ENCODE measurements around the gene LY86. TPM values are rescaled to one million over a fixed set of nuclear protein-coding genes. Genes with fewer than 3 reads are reported as not detected.

LY86 gene
- total and polyA plus RNA-seq, 2 of the 13 experiments (the other 11 are each of a cell fraction or from before 2014, with no cell fraction given), result not detected

DNA sequence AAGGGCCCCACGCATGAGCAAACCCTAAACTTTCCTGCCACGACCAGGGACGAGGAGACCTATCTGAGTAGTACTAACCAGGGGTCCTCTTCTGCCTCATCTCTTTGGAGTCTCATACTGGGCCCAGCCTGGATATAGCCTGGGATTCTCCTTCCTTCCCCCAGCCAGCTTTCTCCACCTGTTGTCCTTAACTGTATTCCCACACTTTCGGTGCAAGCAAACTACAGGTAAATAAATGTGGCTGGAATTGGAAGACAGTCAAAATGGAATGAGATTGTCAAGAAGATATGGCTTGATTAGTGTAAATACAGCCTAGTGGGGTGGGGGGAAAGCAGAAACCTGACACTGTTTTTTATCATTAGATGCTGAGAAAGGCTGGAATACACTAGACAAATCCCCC, 23.5 kb upstream of the LY86 start:
- Histone ChIP-seq H3K36me3 (replicated peaks in 1 of 2; ENCODE audit: control insufficient read depth in 1 of 2, insufficient read depth in 2 of 2, low read length in 2 of 2) (no peaks in the 10 kb centered on the region), H3K27me3 (ENCODE audit: control insufficient read depth in 1 of 2, insufficient read depth in 2 of 2, low read length in 2 of 2) (peaks cover 0 to 13% of the 10 kb centered on the region in 2 experiments; a peak in 3 of 5 replicates), H3K27ac (ENCODE audit: extremely low read length, insufficient read depth, low read length) (no peak overlapping the region), H3K4me1 (ENCODE audit: insufficient read depth, low read length) (no peaks in the 10 kb centered on the region), H3K9me3 (ENCODE audit: low read length) (no peaks in the 10 kb centered on the region), H3K4me3 (replicated peaks in 1 of 3; ENCODE audit: insufficient read depth in 1 of 3, low read depth in 2 of 3, low read length in 3 of 3) (no peak overlapping the region), H3K4me2 (ENCODE audit: low read depth, low read length) (no peak overlapping the region), H2AFZ (ENCODE audit: low read length) (no peak overlapping the region), H4K20me1 (ENCODE audit: insufficient read depth, low read length) (no peaks in the 10 kb centered on the region), H3K9ac (ENCODE audit: insufficient read depth, low read depth, low read length) (no peak overlapping the region), H3K79me2 (ENCODE audit: insufficient read depth, low read length) (no peaks in the 10 kb centered on the region)
- ATAC-seq, result no peak
- TF ChIP-seq KAT7 (CRISPR knock-in tag; IDR thresholded peaks at IDR 0.05; ENCODE audit: borderline replicate concordance) (no peak), ZNF230 (CRISPR knock-in tag; IDR thresholded peaks at IDR 0.05) (no peak), ZNF816 (CRISPR knock-in tag; IDR thresholded peaks at IDR 0.05; ENCODE audit: borderline replicate concordance) (no peak), BRF2 (CRISPR knock-in tag; IDR thresholded peaks at IDR 0.05) (no peak), SPEN (CRISPR knock-in tag; IDR thresholded peaks at IDR 0.05; ENCODE audit: low read depth) (no peak), FOXA3 (CRISPR knock-in tag; IDR thresholded peaks at IDR 0.05) (no peak), THAP11 (CRISPR knock-in tag; IDR thresholded peaks at IDR 0.05) (no peak), ZNF136 (CRISPR knock-in tag; IDR thresholded peaks at IDR 0.05; ENCODE audit: low read depth) (no peak), ZNF33B (CRISPR knock-in tag; IDR thresholded peaks at IDR 0.05) (no peak), ZNF574 (CRISPR knock-in tag; IDR thresholded peaks at IDR 0.05) (no peak), NFE2 (CRISPR knock-in tag; IDR thresholded peaks at IDR 0.05) (no peak)
- TF ChIP-seq, protein P1, sequence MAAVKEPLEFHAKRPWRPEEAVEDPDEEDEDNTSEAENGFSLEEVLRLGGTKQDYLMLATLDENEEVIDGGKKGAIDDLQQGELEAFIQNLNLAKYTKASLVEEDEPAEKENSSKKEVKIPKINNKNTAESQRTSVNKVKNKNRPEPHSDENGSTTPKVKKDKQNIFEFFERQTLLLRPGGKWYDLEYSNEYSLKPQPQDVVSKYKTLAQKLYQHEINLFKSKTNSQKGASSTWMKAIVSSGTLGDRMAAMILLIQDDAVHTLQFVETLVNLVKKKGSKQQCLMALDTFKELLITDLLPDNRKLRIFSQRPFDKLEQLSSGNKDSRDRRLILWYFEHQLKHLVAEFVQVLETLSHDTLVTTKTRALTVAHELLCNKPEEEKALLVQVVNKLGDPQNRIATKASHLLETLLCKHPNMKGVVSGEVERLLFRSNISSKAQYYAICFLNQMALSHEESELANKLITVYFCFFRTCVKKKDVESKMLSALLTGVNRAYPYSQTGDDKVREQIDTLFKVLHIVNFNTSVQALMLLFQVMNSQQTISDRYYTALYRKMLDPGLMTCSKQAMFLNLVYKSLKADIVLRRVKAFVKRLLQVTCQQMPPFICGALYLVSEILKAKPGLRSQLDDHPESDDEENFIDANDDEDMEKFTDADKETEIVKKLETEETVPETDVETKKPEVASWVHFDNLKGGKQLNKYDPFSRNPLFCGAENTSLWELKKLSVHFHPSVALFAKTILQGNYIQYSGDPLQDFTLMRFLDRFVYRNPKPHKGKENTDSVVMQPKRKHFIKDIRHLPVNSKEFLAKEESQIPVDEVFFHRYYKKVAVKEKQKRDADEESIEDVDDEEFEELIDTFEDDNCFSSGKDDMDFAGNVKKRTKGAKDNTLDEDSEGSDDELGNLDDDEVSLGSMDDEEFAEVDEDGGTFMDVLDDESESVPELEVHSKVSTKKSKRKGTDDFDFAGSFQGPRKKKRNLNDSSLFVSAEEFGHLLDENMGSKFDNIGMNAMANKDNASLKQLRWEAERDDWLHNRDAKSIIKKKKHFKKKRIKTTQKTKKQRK (IDR thresholded peaks at IDR 0.05; ENCODE audit: low read length), result no peak
- ChIA-PET POLR2A (no interaction called here), CTCF (ENCODE audit: low intra/inter-chr PET ratio, low total read pairs) (no interaction called here)
- in situ Hi-C loops (cut with HindIII; ENCODE audit: extremely low pct_ligation_motif_present, low pct_unique_long_range_greater_than_20kb), result no loop called here
- no peak for DNase-seq (ENCODE audit: low spot score)
- BruUV-seq (replicated peaks), result no TSS peak
- 4% methylated on average over 4 of the region's 4 CpGs for WGBS (ENCODE audit: low lambda C conversion rate)
- intact Hi-C loops (cut with micrococcal nuclease; ENCODE audit: unreplicated experiment), result no loop called here
- FAIRE-seq, result no peak
